Ovary (tissue), 3 donors: ENCODE results near the gene WDR37.

Source experiments
- CTCF ChIP-seq, 3 donors: fragments of 450-650 bp in 2 of 3; fragments of 200-600 bp in 1 of 3; IDR thresholded peaks; one replicate each; pipeline versions ENCODE4 v1.5.1 to v1.8.0; 2016 to 2022; ENCODE audit warnings: antibody characterized with exemption in 3 of 3, mild to moderate bottlenecking in 1 of 3
- POLR2A ChIP-seq: fragments of 450-650 bp; IDR thresholded peaks from one replicate; pipeline ENCODE4 v1.6.1; 2017; ENCODE audit warnings: antibody characterized with exemption, mild to moderate bottlenecking, moderate library complexity
- donor health status: DM: no; HTN: no; CAD: no.

GRCh38 chr10:1169981-1170866, 114.0 kb downstream of the WDR37 start:
- no peak for TF ChIP-seq CTCF (IDR thresholded peaks at IDR 0.05)
- TF ChIP-seq POLR2A = no peak
